GM18505 (cell line): ENCODE data around the gene TADA2B.

Source experiments
- ATAC-seq: cut with Tn5 transposase; IDR thresholded peaks from one replicate; pipeline ENCODE4 v1.9.1; 2021; ENCODE audit not compliant: unreplicated experiment
- POLR2A ChIP-seq: IDR thresholded peaks from 4 replicates; pipeline ENCODE4 v1.6.1; 2011; ENCODE audit warnings: borderline replicate concordance; ENCODE audit not compliant: insufficient read depth, insufficient read length; ENCODE audit errors: extremely low read depth

TADA2B gene

DNA sequence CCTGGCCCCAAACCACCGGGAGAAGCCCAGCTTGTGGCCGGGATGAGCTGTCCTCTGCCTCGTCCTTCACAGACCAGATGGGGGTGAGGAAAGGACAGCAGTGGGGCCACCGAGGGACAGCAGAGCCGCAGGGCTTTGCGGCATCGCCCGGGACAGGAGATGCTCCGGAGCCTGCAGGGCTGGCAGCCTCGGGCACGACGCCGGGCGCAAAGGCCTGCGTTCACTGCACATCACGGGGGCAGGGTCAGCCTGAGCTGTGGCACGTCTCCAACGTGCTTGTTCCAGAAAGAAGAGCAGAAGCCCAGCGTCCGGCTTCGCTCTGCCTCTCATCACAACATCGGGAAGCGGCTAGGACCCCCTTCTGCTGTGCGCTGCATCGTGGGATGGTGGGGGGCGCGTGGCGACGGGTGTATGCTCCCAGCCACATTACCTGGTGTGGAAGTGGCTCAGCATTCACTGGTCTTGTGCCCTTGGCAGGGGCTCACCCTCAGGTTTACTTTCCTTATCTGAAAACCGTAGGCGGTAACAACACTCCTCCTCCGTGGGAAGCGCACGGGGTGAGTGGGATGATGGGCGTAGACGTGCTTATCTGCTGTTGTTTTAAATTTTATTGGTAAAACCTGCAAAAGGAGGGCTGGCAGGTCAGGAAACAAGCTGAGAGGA lies 7.4 kb downstream of the TADA2B start:
- ATAC-seq, result no peak
- TF ChIP-seq POLR2A, result no peak

GRCh38 chr4:7051144-7051495 lies 7.9 kb downstream of the TADA2B start:
- ATAC-seq, result no peak

GRCh38 chr4:7051905-7052304 lies 8.7 kb downstream of the TADA2B start:
- no peak for ATAC-seq
- TF ChIP-seq POLR2A, result no peak

More at GRCh38 chr4:7051144-7051495, 7.9 kb downstream of the TADA2B start:
- no peak for TF ChIP-seq POLR2A

GRCh38 chr4:7052313-7052712 lies 9.1 kb downstream of the TADA2B start:
- ATAC-seq, result no peak
- TF ChIP-seq POLR2A, result no peak

GRCh38 chr4:7052923-7053715 lies 9.9 kb downstream of the TADA2B start:
- TF ChIP-seq POLR2A, result no peak
- ATAC-seq, result no peak

GRCh38 chr4:7054106-7054880 lies 11.1 kb downstream of the TADA2B start:
- no peak for ATAC-seq
- no peak for TF ChIP-seq POLR2A

DNA sequence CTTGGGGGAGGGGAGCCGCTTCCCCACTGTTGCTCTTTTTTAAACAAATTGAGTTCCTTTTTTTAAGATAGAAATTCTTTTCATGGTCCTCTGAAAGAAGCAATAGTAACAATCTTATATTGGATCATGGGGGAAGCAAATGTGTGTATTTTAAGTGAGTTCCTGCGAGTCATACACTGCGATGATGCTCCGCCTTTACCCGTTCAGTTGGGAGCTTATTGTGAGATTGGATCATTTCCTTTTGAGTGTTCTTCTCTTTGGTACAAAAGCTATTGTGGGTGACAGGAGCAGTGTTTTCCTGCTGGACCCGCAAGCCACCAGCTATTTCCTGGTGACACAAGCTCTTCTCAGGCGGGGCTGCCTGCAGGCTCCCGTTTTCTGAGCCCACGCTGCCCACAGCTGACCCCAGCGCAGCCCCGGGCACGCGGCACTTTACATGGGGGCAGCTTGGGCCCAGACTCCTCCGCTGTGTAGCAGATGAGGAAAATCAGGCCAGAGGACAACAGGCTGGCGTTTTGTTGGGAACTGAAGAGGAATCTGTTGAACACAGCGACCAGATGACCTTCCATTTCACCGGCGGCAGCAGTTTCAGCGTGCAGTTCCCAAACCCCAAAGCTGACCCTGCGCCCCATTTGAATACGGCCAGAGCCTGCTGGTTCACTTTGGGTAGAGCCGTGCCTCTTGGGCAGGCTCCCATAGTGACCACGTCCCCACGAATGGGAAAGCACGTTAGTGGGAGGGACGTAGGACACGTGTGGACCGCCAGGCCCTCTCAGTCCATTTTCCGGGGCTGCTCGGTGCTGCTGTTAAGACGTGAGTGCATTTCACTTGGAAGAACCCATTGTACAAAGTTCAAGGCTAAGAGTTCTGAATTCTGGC lies 12.2 kb downstream of the TADA2B start:
- no peak for ATAC-seq
- TF ChIP-seq POLR2A, result no peak

DNA sequence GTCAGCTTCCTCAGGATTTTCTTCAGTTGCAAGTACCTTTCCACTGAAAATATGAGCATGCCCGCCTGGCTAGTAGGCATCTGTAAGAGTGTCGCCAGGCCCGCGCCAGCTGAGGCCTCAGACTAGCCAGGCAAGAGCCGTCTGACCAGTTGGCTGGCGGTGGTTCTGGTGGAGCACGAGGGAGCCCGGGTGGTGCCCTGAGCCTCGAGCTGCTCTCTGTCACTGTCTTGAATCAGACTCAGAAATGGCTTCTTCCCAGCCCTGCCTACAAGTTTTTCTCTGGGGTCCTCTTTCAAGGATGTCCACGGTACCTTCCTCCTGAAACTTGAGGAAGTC lies 12.8 kb downstream of the TADA2B start:
- no peak for ATAC-seq
- TF ChIP-seq POLR2A, result no peak

GRCh38 chr4:7058792-7059191 lies 15.6 kb downstream of the TADA2B start:
- no peak for TF ChIP-seq POLR2A
- peak; percentile 22 for ATAC-seq

DNA sequence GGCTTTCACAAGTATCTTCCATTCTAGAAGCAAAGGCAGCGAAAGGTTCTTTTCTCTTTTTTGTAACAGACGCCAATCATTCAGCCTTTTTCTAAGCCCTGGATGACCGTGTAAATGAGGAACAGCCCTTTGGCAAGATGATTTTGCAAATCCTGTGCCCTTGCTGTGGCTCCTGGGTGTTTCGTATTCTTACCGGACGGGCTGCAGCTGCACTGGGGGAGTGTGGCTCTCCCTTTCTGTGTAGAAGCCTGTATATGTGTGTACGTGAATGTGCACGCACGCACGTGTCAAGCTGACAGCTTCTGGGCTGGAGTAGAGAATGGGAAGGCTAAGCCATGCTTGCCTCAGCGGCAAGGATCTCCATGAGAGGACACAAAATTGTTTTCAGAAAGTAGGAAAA lies 16.5 kb downstream of the TADA2B start:
- no peak for TF ChIP-seq POLR2A
- ATAC-seq, result no peak

DNA sequence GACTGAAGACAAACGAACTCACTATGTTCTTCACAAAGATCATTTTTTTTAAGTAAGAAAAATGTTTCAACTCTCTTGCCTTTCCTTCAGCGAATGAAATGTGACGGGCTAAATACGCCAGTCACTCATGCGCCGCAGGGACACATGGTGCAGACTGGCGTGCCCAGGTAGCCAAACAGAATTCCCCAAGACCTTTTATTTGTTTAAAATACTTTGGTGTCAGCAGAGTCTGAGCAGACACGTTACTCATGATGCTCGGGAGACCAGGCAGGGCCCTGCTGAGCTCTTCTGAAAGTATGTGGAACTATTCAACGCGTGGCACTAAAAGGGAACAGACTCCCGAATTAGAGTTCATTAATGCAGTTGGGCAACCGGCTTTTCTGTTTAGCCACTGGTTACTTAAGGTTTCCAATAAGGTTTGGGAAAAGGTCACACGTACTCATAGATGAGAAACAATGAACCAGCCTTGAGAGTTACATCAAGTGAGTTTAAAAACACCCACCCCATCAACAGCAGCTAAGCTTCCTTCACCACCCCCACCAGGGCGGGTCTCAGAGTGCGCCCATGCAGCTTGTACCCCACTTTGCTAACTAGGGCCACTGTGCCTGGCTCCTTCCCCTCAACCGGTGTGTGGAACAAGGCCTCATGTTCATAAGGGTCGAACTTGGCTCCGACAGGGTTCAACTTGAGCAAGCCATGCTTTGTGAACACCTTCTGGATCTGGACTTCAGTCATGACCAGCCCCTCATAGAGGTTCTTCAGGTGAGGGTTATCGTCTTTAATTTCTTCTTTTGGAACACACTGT lies 17.4 kb downstream of the TADA2B start:
- no peak for ATAC-seq
- TF ChIP-seq POLR2A, result no peak

- no peak for ATAC-seq
- no peak for TF ChIP-seq POLR2A
These were observed 18.6 kb downstream of the TADA2B start for GRCh38 chr4:7061815-7062214.
